GM12865 (cell line): Measurements from ENCODE around the gene TOR1AIP2.

Source experiments
- DNase-seq: peaks from one replicate; pipeline ENCODE4 v3.0.0; 2010; ENCODE audit warnings: low read depth
- H3K4me3 ChIP-seq: 2 replicates; pipeline ENCODE4 v1.5.1; 2011; ENCODE audit warnings: mild to moderate bottlenecking, low read depth, low read length, control low read depth
- TF ChIP-seq, protein P1 (sequence below): IDR thresholded peaks from 2 replicates; pipeline ENCODE4 v1.5.1; 2011; ENCODE audit warnings: low read length, control low read depth, low read depth, inconsistent platforms; ENCODE audit not compliant: insufficient read depth; ENCODE audit errors: missing control alignments

TOR1AIP2 gene

DNA sequence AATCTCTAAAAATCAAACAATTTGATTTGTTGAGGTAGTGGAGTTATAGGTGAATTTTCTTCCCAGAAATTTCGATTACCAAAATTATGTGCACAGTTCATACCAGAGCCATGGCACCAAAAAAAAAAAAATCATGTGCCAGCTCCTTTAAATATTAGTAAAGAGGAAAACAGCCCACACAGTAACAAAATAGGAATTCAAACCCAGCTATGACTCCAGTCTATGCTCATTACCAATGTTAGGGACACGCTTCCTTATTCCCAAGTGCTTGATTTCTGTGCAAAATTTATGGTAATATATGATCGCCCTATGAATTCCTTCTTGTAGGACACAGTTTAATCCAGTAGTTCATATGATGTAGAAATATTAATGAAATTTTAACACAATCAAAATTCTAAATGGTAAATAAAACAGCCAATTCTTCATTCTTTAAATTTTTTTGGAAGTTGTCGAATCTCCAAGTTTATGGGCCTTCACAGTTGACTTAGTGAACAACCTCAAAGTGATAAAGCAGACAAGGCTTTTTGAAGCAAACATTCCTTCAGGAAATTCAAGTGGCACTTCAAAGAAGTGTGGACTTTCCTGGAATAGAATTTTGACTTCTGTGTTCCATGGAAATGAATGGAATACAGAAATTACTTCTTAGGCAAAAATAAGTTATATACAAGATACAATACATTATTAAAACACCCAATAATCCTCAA is 1.9 kb downstream of the TOR1AIP2 start:
- TF ChIP-seq, protein P1, sequence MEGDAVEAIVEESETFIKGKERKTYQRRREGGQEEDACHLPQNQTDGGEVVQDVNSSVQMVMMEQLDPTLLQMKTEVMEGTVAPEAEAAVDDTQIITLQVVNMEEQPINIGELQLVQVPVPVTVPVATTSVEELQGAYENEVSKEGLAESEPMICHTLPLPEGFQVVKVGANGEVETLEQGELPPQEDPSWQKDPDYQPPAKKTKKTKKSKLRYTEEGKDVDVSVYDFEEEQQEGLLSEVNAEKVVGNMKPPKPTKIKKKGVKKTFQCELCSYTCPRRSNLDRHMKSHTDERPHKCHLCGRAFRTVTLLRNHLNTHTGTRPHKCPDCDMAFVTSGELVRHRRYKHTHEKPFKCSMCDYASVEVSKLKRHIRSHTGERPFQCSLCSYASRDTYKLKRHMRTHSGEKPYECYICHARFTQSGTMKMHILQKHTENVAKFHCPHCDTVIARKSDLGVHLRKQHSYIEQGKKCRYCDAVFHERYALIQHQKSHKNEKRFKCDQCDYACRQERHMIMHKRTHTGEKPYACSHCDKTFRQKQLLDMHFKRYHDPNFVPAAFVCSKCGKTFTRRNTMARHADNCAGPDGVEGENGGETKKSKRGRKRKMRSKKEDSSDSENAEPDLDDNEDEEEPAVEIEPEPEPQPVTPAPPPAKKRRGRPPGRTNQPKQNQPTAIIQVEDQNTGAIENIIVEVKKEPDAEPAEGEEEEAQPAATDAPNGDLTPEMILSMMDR, result no peak
- H3K4me3 ChIP-seq, result peak overlapping the region; percentile 88
- DNase-seq, result no peak

DNA sequence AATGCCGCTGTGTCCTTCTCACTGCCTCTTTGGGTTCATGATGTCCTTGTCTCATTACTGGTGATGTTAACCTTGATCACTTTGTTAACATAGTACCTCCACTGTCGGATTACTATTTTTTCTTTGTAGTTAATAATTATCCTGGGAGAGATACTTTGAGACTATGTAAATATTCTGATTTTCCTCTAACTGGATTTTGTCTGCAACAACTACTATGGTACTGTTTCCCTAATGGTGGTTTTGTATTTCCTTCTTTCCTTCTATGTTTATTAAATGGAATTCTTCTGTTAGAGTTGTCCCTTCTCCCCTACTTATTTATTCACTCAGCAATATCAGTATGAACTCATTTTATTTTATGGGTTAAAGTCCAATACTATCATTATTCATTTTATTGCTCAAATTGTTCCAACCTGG is 4.2 kb downstream of the TOR1AIP2 start:
- H3K4me3 ChIP-seq, result no peak overlapping the region
- TF ChIP-seq, protein P1, result no peak
- DNase-seq, result no peak

DNA sequence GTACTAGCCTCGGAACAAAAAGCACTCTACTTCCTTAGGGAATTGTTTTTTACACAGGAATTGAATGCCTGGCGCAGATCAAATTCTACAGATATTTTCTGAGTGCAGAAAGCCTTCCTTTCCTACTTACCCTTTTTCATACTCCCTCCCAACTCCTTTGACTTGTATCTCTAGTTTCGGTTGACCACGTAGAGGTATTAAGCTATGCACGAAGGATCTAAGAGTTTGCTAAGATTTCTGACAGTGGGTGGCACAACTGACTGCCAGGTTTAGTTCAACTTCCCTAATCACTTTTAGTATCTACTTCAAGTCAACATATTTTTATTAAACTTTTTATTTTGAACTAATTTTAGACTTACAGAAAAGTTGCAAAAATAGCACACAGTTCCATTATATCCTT is 5.0 kb downstream of the TOR1AIP2 start:
- DNase-seq, result no peak
- TF ChIP-seq, protein P1, result no peak
- no peak overlapping the region for H3K4me3 ChIP-seq

DNA sequence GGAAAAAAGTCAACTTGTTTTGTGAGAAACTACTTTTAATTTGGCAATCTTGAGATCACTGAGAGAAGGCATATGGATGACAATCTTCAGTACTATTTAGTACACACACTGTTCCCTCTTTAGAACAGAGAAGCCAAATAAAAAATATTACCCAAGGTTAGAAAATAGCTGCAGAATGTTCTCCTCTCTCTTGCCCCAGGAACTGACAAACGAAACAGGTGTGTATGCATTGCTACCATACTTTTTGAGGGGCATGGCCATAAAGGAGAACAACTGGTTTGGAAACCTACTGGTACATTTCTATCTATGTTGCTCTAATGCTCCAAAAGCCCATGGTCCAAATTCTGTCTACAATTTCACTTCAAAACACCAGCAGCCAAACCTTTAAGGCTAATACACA is 5.7 kb downstream of the TOR1AIP2 start:
- no peak overlapping the region for H3K4me3 ChIP-seq
- TF ChIP-seq, protein P1, result no peak
- no peak for DNase-seq

DNA sequence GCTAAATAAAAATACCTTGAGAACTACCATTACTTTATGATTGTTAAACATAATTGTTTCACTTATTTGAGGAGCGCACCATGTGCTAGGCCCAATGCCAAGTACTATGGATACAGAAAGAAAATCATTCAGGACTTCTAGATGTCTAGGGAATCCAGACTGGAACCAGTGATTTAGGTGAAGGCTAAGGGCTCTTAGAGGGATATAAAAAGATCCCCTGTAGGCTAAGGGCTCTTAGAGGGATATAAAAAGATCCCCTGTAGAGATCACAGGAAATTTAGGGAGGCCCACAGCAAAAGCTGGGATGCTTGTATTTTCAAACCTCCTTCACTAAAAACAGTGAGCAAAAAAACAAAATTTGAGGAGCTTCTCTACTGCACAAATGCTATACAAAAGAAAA is 6.7 kb downstream of the TOR1AIP2 start:
- no peak overlapping the region for H3K4me3 ChIP-seq
- TF ChIP-seq, protein P1, result no peak
- DNase-seq, result no peak

DNA sequence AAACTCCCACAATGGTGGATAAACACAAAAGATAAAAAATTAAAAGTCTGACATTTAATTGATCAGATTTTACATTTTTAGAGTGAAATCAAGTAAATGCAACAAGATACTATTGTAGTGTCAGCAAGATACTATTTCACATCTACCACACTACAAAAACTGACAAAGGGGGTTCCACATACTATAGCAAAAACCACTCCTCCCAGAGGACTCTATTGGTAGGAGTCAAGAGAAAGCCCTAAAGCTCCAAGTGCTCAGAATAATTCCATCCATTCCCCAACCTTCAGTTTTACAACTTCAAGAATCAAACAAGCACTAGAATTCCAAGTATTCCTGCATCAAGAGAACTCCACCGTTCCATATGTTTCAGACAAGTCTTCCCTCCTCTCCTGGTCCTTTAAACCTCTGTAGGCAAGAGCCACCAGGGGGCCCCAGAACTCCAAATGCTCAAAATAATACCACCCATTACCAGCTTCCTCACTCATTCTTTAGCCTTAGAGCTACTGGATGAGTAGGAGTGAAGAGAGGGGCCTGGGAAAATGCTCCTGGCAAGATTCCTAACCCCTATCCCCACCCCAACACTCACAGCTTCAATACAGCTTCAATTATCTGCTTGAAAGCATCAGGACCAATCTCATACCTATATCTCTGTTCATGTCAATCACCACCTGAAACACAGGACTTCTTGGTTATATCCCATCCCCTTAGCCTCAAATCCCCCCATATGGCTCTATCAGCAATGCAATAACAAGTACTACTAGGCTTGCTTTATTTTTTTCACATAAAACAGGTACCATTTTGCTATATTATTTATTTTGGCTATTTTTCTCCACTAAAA is 9.9 kb downstream of the TOR1AIP2 start:
- DNase-seq, result peak; percentile 56
- H3K4me3 ChIP-seq, result no peak overlapping the region
- TF ChIP-seq, protein P1, result peak; percentile 70
